K562 treated with DMSO at 1 percent for 4 hours (cell line): Measurements from ENCODE around the gene RXFP3. TPM values are rescaled to one million over a fixed set of nuclear protein-coding genes. Genes with fewer than 3 reads are reported as not detected.

Experiments used
- total RNA-seq: library from RNA; unstranded; fragments of 300-600 nt; gene quantifications from 2 replicates; pipeline ENCODE4 v1.2.3, GENCODE V29; 2022; ENCODE audit not compliant: insufficient read depth

The RXFP3 gene, protein sequence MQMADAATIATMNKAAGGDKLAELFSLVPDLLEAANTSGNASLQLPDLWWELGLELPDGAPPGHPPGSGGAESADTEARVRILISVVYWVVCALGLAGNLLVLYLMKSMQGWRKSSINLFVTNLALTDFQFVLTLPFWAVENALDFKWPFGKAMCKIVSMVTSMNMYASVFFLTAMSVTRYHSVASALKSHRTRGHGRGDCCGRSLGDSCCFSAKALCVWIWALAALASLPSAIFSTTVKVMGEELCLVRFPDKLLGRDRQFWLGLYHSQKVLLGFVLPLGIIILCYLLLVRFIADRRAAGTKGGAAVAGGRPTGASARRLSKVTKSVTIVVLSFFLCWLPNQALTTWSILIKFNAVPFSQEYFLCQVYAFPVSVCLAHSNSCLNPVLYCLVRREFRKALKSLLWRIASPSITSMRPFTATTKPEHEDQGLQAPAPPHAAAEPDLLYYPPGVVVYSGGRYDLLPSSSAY
- total RNA-seq = not detected in 2 replicates

DNA sequence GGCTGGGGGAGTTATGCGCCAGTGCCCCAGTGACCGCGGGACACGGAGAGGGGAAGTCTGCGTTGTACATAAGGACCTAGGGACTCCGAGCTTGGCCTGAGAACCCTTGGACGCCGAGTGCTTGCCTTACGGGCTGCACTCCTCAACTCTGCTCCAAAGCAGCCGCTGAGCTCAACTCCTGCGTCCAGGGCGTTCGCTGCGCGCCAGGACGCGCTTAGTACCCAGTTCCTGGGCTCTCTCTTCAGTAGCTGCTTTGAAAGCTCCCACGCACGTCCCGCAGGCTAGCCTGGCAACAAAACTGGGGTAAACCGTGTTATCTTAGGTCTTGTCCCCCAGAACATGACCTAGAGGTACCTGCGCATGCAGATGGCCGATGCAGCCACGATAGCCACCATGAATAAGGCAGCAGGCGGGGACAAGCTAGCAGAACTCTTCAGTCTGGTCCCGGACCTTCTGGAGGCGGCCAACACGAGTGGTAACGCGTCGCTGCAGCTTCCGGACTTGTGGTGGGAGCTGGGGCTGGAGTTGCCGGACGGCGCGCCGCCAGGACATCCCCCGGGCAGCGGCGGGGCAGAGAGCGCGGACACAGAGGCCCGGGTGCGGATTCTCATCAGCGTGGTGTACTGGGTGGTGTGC lies at the start of gene RXFP3:
RXFP3 (plus strand) TSS at position 6 of the 636 bp plus-strand sequence; CDS start at position 361, 355 bp downstream.

DNA sequence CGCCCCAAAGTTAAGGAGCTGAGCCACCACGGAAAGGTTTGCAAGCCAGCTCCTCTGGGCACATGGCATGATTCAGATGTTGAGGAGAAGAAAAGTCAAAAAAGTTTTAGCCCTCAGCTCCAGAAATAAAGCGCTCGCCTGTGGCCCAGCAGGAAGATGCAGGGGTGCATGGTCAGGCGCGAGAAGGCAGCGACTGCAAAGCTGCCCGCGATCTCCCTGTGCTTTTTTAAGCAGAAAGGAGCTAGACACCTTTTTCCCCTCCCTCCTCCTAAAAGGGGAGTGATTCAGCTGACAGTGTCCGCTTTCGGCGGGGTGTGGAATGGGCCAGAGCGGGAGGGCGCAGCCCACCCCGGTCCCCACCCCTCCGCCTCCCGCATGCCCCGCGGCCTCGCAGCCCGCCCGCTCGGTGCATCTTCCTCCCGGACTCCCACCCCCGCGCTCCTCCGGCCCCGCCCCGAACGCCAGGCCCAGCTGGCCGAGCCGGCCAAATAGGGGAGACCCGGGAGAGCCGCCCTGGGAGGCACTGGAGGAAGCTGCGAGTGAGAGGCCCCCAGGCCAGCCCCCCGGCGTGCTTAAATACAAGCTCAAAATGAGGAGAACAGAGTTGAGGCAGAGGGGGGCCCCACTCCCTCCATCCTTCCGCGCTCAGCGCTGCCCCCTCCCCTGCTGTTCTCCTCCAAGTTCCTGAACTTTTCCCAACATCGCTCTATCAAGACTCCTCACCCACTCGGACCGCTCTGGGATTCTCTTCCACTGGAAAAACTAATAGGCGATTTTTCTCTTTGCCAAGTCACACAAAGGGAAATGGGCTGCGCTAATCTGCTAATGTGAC lies 44.2 kb upstream of the RXFP3 start, which contains the start of gene ADAMTS12:
ADAMTS12 (minus strand) TSS at position 203 of the 832 bp plus-strand sequence; CDS start at position 69, 134 bp downstream.

DNA sequence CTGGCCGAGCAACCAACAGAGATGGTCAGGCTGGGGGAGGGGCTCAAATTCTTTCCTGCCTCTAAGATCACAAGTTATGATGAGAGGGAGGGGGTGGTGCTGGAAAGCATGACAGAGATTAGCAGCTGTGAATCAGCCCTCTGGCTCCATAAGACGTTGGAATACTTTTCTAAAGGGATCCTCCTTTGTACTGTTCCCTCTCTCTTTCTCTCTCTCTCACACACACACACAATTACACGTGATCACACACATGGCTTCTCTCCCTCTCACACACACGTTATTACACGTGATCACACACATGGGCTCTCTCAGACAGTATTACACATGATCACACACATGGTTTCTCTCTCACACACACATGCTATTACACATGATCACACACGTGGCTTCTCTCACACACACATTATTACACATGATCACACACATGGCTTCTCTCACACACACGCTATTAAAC lies 48.5 kb downstream of the RXFP3 start, which contains the start of gene SLC45A2:
SLC45A2 (minus strand) TSS at position 23 of the 454 bp plus-strand sequence. CDS start 110 bp downstream, outside the sequence.

Other genes with a start within 250 kb of the RXFP3 start
- gene ADAMTS12, start 44.4 kb upstream of the RXFP3 start, total RNA-seq = not detected in 2 replicates
- gene SLC45A2, start 48.3 kb downstream of the RXFP3 start, total RNA-seq = 1.1 TPM in 1 of 2 replicates, not detected in the other
- gene AMACR, start 71.7 kb downstream of the RXFP3 start, total RNA-seq = 1.8 and 2.3 TPM in 2 replicates
- 1.8 TPM in 1 of 2 replicates, not detected in the other for gene C1QTNF3, start 106.8 kb downstream of the RXFP3 start, total RNA-seq